NCI-H345 (cell line): Measurements from ENCODE around the gene FNDC10.
A peak's percentile ranks its signal among the peaks of the same experiment; 100 is the strongest.

Source experiments
- DNase-seq: peaks from one replicate; lab custom pipeline; 2025; lab: John Stamatoyannopoulos, UW

FNDC10 gene

DNA sequence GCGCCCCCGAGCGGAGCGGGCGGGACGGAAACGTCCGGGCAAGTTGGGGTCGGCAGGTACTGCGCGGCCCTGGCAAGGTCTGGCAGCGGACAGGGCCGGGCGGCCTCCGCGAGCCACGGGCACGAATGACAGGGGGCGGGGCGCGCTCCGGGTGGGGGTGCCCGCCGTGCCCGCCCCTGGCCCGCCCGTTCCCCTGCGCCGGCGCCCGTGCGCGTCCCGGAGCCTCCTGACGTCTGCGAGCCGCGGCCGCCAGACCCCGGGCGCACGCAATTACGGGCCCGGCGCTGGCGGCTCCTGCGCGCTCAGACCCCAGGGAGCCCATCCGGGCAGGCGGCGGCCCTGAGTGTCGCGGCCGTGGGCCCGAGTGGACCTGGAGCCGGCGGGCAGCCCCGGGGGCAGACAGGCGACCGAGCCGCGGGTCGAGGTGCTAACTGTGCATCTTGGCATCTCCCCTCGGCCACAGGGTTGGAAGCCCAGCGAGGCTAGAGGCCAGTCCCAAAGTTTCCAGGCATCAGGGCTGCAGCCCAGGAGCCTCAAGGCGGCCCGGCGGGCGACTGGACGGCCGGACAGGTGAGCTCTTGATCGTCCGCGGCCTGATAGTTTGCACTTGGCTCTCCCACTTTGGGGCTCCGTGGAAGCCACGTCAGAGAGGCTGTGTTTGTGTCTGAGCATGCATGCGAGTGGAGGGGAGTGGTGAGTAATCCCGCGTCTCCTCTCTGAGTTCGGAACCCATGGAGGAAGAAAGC lies 16.3 kb upstream of the FNDC10 start:
- DNase-seq, result peak; percentile 26

DNA sequence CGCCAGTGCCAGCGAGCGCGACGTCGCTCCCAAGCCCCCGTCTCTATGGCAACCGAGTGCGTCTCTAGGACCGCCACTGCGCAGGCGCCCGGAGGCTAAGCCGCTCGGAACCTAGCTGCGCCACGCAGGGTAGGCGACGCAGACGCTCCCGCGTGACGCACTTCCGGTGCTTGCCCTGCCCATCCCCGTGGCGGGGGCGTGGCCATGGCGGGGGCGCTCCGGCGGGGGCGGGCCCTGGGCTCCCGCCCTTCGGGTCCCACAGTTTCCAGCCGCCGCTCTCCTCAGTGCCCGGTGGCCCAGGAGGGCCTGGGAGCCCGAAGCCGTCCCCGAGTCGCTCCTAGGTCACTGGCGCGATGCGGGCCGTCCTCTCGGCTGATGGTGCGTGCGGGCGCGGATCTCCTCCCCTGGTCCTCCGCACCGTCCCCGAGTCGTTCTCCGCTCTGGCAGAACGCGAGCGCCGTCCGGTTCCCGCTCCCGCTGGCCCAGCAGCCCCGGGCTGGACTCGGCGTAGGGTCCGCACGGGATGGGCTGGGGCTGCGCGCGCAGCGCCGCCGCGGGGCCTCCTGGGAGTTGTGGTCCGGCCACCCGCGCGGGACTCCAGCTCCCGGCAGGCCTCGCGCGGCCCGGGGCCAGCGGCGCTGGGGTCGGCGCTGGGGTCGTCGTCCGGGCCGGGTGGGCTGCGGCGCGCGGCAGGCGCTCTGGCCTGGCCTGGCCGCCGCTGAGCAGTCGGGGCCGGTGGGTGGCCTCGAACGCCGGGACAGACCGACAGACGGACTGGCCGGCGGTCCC lies 15.5 kb upstream of the FNDC10 start, which contains the start of gene MIB2:
Gene MIB2, plus strand, starts transcription at position 245 of the 789 bp plus-strand sequence. CDS start 7,953 bp downstream, outside the sequence.
- peak; percentile 99 for DNase-seq

DNA sequence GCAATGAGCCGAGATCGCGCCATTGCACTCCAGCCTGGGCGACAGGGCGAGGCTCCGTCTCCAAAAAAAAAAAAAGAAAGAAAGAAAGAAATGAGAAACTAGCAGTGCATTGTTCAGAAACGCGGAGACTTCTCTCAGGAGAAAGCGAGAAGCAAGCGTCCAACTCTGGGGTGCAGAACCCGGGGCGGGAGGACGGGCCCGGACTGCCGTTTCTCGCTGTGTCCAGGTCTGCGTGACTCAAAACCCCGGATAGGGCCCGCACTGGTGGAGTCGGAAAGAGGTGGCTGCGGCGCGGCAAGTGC lies 15.0 kb upstream of the FNDC10 start:
- DNase-seq, result no peak

GRCh38 chr1:1614204-1614953 lies 14.4 kb upstream of the FNDC10 start:
- DNase-seq, result no peak

- DNase-seq, result no peak
These were observed 13.7 kb upstream of the FNDC10 start for GRCh38 chr1:1613509-1614082.

GRCh38 chr1:1612104-1612400 lies 12.1 kb upstream of the FNDC10 start:
- DNase-seq, result no peak

DNA sequence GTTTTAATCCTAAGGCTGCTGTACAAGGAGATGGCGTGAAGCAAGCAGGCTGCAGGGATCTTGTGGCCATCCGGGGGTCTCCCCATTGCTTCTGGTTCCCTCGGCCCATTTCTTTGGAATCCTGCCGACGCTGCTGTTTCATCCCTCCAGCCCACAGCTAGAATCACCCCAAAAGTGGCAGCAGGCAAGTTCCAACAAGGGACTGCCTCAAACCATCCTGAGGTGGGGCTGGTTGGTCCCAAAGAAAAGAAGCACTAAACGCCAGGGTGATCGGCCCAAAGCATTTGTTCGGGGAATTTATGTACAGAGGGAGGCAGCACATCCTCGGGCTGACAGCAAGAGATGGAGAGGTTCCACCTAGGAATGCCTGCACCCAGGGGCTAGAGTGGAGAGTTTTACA lies 10.9 kb upstream of the FNDC10 start:
- DNase-seq, result no peak

GRCh38 chr1:1609822-1610485 lies 10.0 kb upstream of the FNDC10 start:
- DNase-seq, result no peak

DNA sequence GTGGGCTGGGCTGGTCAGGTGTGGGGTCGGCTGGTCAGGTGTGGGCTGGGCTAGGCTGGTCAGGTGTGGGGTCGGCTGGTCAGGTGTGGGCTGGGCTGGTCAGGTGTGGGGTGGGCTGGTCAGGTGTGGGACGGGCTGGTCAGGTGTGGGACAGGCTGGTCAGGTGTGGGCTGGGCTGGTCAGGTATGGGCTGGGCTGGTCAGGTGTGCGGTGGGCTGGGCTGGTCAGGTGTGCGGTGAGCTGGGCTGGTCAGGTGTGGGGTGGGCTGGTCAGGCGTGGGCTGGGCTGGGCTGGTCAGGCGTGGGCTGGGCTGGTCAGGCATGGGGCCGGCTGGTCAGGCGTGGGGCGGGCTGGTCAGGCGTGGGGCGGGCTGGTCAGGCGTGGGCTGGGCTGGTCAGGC lies 6.3 kb upstream of the FNDC10 start:
- DNase-seq, result no peak

- no peak for DNase-seq
These were observed 5.8 kb upstream of the FNDC10 start for GRCh38 chr1:1605724-1606123.

- no peak for DNase-seq
These were observed 5.2 kb upstream of the FNDC10 start for GRCh38 chr1:1605034-1605591.

- DNase-seq, result no peak
These were observed 4.6 kb upstream of the FNDC10 start for GRCh38 chr1:1604374-1605033.

DNA sequence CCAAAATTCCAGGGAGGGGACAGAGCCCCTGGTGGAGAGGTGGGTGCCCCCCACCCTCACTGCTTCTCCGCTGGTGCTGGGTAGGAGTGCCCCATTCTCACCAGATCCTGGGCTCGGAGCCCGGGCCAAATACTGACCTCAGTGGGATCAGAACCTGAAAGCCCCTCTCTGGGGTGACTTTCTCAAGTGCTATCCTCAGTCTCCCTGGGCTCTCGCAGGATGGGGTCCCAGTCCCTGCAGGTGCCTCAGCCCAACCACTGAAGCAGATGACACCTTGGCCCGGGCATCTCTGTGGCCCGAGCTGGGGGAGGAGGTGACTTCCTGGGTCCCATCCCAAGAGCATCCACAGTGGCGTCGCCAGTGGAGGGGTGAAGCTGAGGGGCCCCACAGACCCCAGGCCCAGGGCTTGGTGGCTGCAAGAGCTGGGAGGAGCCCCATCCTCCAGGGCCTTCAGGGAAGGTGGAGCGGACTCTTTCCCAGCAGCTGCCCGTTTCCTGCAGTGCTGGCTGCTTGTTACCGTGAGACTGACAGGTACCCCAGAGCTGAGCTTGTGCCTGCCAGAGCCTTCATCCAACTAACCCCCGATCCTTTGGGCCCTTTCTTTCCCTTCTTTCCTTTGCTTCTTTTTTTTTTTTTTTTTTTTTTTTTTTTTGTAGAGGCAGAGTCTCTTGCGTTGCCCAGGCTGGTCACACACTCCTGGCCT lies 3.9 kb upstream of the FNDC10 start:
- DNase-seq, result no peak

GRCh38 chr1:1602968-1603506 lies 3.1 kb upstream of the FNDC10 start:
- no peak for DNase-seq

- DNase-seq, result no peak
These were observed 2.5 kb upstream of the FNDC10 start for GRCh38 chr1:1602304-1602967.

GRCh38 chr1:1601564-1602303 lies 1.8 kb upstream of the FNDC10 start:
- DNase-seq, result no peak

GRCh38 chr1:1600861-1601563 lies 1.1 kb upstream of the FNDC10 start:
- no peak for DNase-seq
